ENCODE data around the gene POLR3B.

The POLR3B gene

DNA sequence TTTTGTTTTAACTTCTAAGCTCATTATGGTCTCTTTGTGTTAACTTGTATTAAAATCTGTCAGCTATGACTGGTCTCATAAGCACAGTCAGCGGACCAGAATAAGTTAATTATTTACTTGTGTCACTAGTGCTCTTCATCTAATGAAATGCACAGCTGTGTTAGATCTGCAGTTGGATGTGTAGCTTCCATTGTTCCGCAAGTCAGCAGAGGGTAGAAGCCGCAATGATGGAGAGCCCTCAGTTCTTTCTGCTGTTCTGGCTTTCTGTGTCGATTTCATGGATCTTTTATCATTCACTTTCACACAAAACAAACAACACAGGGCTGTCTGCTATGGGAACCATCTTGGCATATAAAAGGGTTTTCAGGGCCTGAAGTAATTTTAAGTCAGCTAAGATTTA is 136.0 kb downstream of the POLR3B start:
- peaks cover 5% of the 10 kb centered on the region; the same call in 1 of the 2 replicates for H3K36me3 ChIP-seq
- TF ChIP-seq, protein P1, sequence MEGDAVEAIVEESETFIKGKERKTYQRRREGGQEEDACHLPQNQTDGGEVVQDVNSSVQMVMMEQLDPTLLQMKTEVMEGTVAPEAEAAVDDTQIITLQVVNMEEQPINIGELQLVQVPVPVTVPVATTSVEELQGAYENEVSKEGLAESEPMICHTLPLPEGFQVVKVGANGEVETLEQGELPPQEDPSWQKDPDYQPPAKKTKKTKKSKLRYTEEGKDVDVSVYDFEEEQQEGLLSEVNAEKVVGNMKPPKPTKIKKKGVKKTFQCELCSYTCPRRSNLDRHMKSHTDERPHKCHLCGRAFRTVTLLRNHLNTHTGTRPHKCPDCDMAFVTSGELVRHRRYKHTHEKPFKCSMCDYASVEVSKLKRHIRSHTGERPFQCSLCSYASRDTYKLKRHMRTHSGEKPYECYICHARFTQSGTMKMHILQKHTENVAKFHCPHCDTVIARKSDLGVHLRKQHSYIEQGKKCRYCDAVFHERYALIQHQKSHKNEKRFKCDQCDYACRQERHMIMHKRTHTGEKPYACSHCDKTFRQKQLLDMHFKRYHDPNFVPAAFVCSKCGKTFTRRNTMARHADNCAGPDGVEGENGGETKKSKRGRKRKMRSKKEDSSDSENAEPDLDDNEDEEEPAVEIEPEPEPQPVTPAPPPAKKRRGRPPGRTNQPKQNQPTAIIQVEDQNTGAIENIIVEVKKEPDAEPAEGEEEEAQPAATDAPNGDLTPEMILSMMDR (IDR thresholded peaks at IDR 0.05; ENCODE audit: low read depth, low read length): no peak
- no peaks in the 10 kb centered on the region for H3K27me3 ChIP-seq
- H3K4me1 ChIP-seq: no peaks in the 10 kb centered on the region
- H3K4me3 ChIP-seq (ENCODE audit: low read depth, low read length): no peak overlapping the region
- DNase-seq: no peak
- no peaks in the 10 kb centered on the region for H3K9me3 ChIP-seq

GRCh38 chr12:106495354-106495965 is 137.9 kb downstream of the POLR3B start:
- DNase-seq: no peak
- no peak overlapping the region for H3K4me3 ChIP-seq (ENCODE audit: low read depth, low read length)
- no peaks in the 10 kb centered on the region for H3K4me1 ChIP-seq
- no peaks in the 10 kb centered on the region for H3K27me3 ChIP-seq
- H3K36me3 ChIP-seq: peaks cover 5% of the 10 kb centered on the region
- H3K9me3 ChIP-seq: no peaks in the 10 kb centered on the region
- TF ChIP-seq, protein P1 (IDR thresholded peaks at IDR 0.05; ENCODE audit: low read depth, low read length): no peak

DNA sequence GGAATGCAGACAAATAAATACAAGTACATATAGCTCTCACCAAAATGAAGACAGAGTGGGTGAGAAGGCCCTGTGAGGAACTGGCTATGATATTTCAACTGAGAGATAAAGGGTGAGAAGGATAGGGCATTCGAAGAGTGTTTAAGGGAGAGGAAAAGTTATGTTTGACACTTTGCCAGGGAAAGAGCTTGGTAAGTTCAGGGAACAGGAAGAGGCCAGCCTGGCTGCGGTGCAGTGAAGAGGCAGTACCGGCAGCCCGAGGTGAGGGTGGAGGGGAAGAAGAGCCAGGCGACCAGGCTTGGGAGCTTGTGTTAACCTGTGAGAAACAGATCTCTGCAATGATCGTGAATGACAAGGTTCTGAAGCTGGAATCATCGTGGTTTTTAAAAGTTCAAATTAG is 140.5 kb downstream of the POLR3B start:
- Histone ChIP-seq H3K4me1 (no peaks in the 10 kb centered on the region), H3K27me3 (no peaks in the 10 kb centered on the region), H3K9me3 (no peaks in the 10 kb centered on the region), H3K4me3 (ENCODE audit: low read depth, low read length) (no peak overlapping the region), H3K36me3 (peaks cover 8% of the 10 kb centered on the region)
- no peak for DNase-seq
- TF ChIP-seq, protein P1 (IDR thresholded peaks at IDR 0.05; ENCODE audit: low read depth, low read length): no peak

- Histone ChIP-seq H3K9me3 (no peaks in the 10 kb centered on the region), H3K4me1 (no peaks in the 10 kb centered on the region), H3K36me3 (peaks cover 8% of the 10 kb centered on the region), H3K4me3 (ENCODE audit: low read depth, low read length) (no peak overlapping the region), H3K27me3 (no peaks in the 10 kb centered on the region)
- TF ChIP-seq, protein P1 (IDR thresholded peaks at IDR 0.05; ENCODE audit: low read depth, low read length): no peak
- no peak for DNase-seq
Measured at GRCh38 chr12:106499628-106500027, 142.1 kb downstream of the POLR3B start.

GRCh38 chr12:106506691-106507090 is 149.1 kb downstream of the POLR3B start:
- TF ChIP-seq, protein P1 (IDR thresholded peaks at IDR 0.05; ENCODE audit: low read depth, low read length): no peak
- H3K27me3 ChIP-seq: no peaks in the 10 kb centered on the region
- DNase-seq: no peak
- H3K4me3 ChIP-seq (ENCODE audit: low read depth, low read length): no peak overlapping the region
- no peaks in the 10 kb centered on the region for H3K4me1 ChIP-seq
- peaks cover under 1% of the 10 kb centered on the region; the same call in 1 of the 2 replicates for H3K36me3 ChIP-seq
- no peaks in the 10 kb centered on the region for H3K9me3 ChIP-seq

DNA sequence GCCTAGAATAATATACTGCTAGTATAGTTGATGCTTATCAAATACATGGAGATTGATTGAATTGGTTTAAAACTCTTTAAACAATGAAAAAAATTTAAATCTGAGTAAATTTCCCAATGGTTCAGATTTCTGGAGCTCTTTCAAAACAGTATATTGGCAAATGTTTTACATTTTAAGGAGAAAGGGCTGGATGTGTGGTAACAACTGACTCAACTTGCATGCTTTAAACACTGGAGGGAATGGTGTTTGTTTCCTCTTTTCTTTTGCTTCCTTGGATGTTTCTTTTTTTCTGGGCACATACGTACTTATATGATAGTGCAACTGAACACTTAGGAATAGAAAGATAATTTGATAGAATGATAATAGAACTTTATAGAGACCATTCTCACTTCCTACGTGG is 151.4 kb downstream of the POLR3B start:
- no peak for DNase-seq
- Histone ChIP-seq H3K9me3 (no peaks in the 10 kb centered on the region), H3K36me3 (no peaks in the 10 kb centered on the region; the same call in 1 of the 2 replicates), H3K4me3 (ENCODE audit: low read depth, low read length) (no peak overlapping the region), H3K4me1 (no peaks in the 10 kb centered on the region), H3K27me3 (no peaks in the 10 kb centered on the region)
- TF ChIP-seq, protein P1 (IDR thresholded peaks at IDR 0.05; ENCODE audit: low read depth, low read length): no peak

All from BE2C (cell line).